Measurements from ENCODE around the gene TMEM43. TPM values are rescaled to one million over a fixed set of nuclear protein-coding genes. Genes with fewer than 3 reads are reported as not detected.

Gene TMEM43
- total and polyA plus RNA-seq, 9 donors = 72.0 to 104 (median 87.3) TPM

DNA sequence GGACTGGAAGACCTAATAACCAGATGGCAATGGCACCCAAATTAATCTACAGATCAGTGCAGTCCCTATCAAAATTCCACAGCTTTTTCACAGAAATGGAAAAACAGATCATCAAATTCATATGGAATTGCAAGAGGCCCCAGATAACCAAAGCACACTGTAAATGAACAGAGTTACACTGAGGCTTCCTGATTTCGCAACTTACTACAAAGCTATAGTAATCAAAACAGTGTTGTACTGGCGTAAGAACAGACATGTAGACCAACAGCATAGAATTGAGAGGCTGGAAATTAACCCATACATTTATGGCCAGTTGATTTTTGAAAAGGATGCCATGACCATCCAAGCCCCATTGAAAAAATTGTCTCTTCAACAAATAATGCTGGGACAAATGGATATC is 37.3 kb downstream of the TMEM43 start:
- Histone ChIP-seq H3K9me3 (peaks cover 0 to 4% of the 10 kb centered on the region in 2 donors), H3K27ac (no peak overlapping the region), H3K4me1 (ENCODE audit: insufficient read depth) (no peaks in the 10 kb centered on the region), H3K4me3 (no peak overlapping the region), H3K36me3 (no peaks in the 10 kb centered on the region), H3K27me3 (no peaks in the 10 kb centered on the region)
- intact Hi-C loops (cut with DNase I) = no loop called here
- no peak for TF ChIP-seq POLR2A (IDR thresholded peaks at IDR 0.05)
- no peak for TF ChIP-seq CTCF (IDR thresholded peaks at IDR 0.05)
- TF ChIP-seq EP300 (IDR thresholded peaks at IDR 0.05) = no peak
- 97 to 99% (median 99%) methylated on average over 2 of the region's 2 CpGs for WGBS, 3 donors
- no peak for DNase-seq

GRCh38 chr3:14166877-14167603 is 42.2 kb downstream of the TMEM43 start:
- DNase-seq = no peak
- Histone ChIP-seq H3K4me3 (no peak overlapping the region), H3K9me3 (no peaks in the 10 kb centered on the region), H3K36me3 (no peaks in the 10 kb centered on the region), H3K27me3 (no peaks in the 10 kb centered on the region), H3K27ac (no peak overlapping the region), H3K4me1 (ENCODE audit: insufficient read depth) (no peaks in the 10 kb centered on the region)
- intact Hi-C loops (cut with DNase I) = loop anchor here in 1 of 4 donors (1.0 kb wide), 1 partner anchor 41 kb away; no protein-coding TSS in a partner anchor
- TF ChIP-seq CTCF (IDR thresholded peaks at IDR 0.05) = no peak
- no peak for TF ChIP-seq POLR2A (IDR thresholded peaks at IDR 0.05)
- no peak for TF ChIP-seq EP300 (IDR thresholded peaks at IDR 0.05)
- WGBS, 3 donors = 87 to 90% (median 88%) methylated on average over 9 of the region's 9 CpGs

DNA sequence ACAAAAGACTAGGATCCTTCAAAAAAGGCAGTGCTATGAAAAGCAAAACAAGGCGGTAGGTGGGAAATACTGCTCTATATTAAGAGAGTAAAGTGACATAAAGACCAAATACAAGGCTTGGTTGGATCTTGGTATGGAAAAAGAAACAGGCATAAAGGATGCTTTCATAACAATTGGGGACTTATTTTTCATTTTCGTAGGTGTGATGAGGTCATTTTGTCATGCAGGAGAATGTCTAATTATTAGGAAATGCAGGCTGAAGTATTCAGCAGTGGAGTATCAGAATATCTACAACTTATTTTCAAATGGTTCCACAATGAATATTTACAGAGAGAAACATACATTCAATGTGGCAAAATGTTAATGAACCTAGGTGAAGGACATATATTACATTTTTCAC is 44.6 kb downstream of the TMEM43 start:
- Histone ChIP-seq H3K4me1 (ENCODE audit: insufficient read depth) (no peaks in the 10 kb centered on the region), H3K36me3 (no peaks in the 10 kb centered on the region), H3K9me3 (no peaks in the 10 kb centered on the region), H3K27me3 (no peaks in the 10 kb centered on the region), H3K4me3 (no peak overlapping the region), H3K27ac (no peak overlapping the region)
- WGBS, 3 donors = 91 to 94% (median 92%) methylated on average over 2 of the region's 2 CpGs
- intact Hi-C loops (cut with DNase I) = no loop called here
- no peak for DNase-seq
- TF ChIP-seq POLR2A (IDR thresholded peaks at IDR 0.05) (no peak), CTCF (IDR thresholded peaks at IDR 0.05) (no peak), EP300 (IDR thresholded peaks at IDR 0.05) (no peak)

- intact Hi-C loops (cut with DNase I) = loop anchor here in 2 of 4 donors (5.0 to 10.0 kb wide), 3 partner anchors 45 to 775 kb away; partner anchors contain the start of genes CHCHD4 (in 1 of the 2), NR2C2 (in 1 of the 2) and TMEM43 (in 1 of the 2)
- no peaks in the 10 kb centered on the region for H3K36me3 ChIP-seq
Observed at GRCh38 chr3:14169871-14170270, 45.0 kb downstream of the TMEM43 start.

More at GRCh38 chr3:14169871-14170270, 45.0 kb downstream of the TMEM43 start:
- no peak overlapping the region for H3K4me3 ChIP-seq
- H3K4me1 ChIP-seq (ENCODE audit: insufficient read depth) = no peaks in the 10 kb centered on the region
- H3K27ac ChIP-seq = no peak overlapping the region
- H3K27me3 ChIP-seq = no peaks in the 10 kb centered on the region
- H3K9me3 ChIP-seq = no peaks in the 10 kb centered on the region
- DNase-seq = no peak
- TF ChIP-seq POLR2A (IDR thresholded peaks at IDR 0.05) (no peak), CTCF (IDR thresholded peaks at IDR 0.05) (no peak), EP300 (IDR thresholded peaks at IDR 0.05) (no peak)
